ENCODE results near the gene GLB1L2.
"Not testable (repeated sequence)": the region's sequence is repeated elsewhere in the genome, so short reads cannot be mapped to it uniquely, and the experiment has no call there.

GLB1L2 gene

DNA sequence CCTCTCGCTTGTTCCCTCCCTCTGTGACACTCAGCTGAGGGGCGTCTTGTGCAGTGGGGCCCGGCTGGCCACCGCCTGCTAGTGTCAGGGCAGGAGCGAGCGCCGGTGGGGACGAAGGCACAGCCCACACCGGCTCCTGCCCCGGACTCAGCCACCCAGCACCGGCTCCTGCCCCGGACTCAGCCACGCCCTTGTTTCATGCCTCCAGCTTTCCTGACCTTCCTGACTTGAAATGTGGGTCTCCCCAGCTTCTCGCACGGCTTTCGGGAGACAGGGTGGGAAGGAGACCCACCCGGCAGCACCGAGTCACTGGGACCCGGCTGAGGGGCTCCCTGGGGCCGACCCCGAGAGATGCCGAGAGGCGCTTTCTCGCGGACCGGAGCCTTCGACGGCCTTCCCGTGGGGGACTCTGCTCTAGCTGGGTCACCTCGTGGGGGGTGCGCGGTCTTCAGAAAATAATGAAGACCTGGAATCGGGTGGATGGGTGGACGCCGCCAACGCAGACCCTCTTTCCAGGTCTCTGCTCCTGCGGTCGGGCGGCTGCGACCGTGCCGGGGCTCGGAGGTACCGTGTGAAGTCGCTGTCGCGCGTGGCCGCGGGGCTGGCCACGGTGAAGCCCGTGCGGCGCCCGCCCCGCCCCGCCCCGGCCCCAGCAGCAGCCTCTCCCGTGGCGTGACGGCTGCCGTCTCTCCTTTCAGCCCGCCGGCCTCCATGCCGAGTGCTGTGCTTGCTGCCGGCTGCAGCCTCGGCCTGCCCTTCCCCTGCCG, 10.2 kb downstream of the GLB1L2 start:
- Histone ChIP-seq H3K4me1 (ENCODE audit: control insufficient read depth, insufficient read depth, low read length) (no peaks in the 10 kb centered on the region), H3K9me3 (ENCODE audit: control insufficient read depth, insufficient read depth, low read length) (no peaks in the 10 kb centered on the region), H3K4me3 (ENCODE audit: low read depth, low read length) (no peak overlapping the region), H3K27ac (ENCODE audit: low read depth, low read length) (no peak overlapping the region), H3K36me3 (ENCODE audit: control insufficient read depth, insufficient read depth, low read length) (no peaks in the 10 kb centered on the region), H3K27me3 (ENCODE audit: control insufficient read depth, insufficient read depth, low read length) (no peaks in the 10 kb centered on the region), H3K9ac (ENCODE audit: low read depth, low read length) (no peak overlapping the region)

DNA sequence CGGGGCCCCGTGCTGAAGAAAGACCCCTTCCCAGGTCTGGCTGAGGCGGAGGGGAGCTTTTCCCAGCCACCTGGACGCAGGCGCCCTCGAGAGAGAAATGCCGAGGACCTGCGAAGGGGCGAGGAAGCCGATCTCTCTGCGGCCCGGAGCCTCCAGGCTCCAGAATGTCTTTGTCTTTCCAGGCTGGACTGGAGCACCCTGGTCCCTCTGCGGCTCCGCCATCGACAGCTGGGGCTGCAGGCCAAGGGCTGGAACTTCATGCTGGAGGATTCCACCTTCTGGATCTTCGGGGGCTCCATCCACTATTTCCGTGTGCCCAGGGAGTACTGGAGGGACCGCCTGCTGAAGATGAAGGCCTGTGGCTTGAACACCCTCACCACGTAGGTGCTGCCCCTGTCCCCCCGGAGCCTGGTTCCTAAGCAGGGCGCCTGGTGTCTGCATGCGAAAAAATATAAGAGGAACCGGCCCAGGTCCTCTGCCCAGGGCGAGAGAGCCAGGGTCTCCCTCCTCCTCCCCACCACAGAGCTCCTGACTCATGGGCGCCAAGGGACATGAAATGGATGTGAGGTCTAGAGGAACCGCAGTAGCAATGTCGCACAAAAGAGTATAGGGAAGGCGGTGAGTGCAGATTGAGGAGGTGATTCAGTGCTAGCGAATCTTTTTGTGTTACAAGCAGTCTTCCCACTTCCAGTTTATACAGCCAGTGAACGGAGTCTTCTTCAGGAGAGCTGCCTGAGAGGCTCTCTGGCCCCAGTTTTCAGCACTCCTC, 11.0 kb downstream of the GLB1L2 start:
- Histone ChIP-seq H3K36me3 (ENCODE audit: control insufficient read depth, insufficient read depth, low read length) (no peaks in the 10 kb centered on the region), H3K27me3 (ENCODE audit: control insufficient read depth, insufficient read depth, low read length) (no peaks in the 10 kb centered on the region), H3K4me1 (ENCODE audit: control insufficient read depth, insufficient read depth, low read length) (no peaks in the 10 kb centered on the region), H3K4me3 (ENCODE audit: low read depth, low read length) (no peak overlapping the region), H3K27ac (ENCODE audit: low read depth, low read length) (no peak overlapping the region), H3K9me3 (ENCODE audit: control insufficient read depth, insufficient read depth, low read length) (no peaks in the 10 kb centered on the region), H3K9ac (ENCODE audit: low read depth, low read length) (no peak overlapping the region)

DNA sequence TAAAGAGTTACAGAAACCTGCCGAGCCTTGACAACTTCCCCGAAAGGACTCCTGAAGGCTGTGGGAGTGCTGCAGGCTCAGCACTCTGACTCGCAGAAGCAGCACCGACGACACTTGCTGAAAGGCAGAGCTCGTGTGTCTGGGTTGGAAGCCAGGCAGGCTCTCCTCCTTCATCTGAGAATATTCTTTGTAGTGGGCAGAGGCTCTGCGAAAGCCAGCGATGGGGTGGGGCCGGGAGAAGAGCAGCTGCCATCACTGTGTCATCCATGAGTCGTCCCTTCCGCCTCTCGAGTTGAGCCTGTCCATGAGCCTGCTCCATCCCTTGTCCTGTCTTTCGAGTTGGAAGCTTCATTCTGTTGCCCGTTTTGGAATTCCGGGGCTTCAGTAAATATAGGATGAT, 11.9 kb downstream of the GLB1L2 start:
- Histone ChIP-seq H3K4me3 (ENCODE audit: low read depth, low read length) (no peak overlapping the region), H3K27ac (ENCODE audit: low read depth, low read length) (no peak overlapping the region), H3K4me1 (ENCODE audit: control insufficient read depth, insufficient read depth, low read length) (no peaks in the 10 kb centered on the region), H3K9ac (ENCODE audit: low read depth, low read length) (no peak overlapping the region), H3K27me3 (ENCODE audit: control insufficient read depth, insufficient read depth, low read length) (no peaks in the 10 kb centered on the region), H3K36me3 (ENCODE audit: control insufficient read depth, insufficient read depth, low read length) (no peaks in the 10 kb centered on the region), H3K9me3 (ENCODE audit: control insufficient read depth, insufficient read depth, low read length) (no peaks in the 10 kb centered on the region)

DNA sequence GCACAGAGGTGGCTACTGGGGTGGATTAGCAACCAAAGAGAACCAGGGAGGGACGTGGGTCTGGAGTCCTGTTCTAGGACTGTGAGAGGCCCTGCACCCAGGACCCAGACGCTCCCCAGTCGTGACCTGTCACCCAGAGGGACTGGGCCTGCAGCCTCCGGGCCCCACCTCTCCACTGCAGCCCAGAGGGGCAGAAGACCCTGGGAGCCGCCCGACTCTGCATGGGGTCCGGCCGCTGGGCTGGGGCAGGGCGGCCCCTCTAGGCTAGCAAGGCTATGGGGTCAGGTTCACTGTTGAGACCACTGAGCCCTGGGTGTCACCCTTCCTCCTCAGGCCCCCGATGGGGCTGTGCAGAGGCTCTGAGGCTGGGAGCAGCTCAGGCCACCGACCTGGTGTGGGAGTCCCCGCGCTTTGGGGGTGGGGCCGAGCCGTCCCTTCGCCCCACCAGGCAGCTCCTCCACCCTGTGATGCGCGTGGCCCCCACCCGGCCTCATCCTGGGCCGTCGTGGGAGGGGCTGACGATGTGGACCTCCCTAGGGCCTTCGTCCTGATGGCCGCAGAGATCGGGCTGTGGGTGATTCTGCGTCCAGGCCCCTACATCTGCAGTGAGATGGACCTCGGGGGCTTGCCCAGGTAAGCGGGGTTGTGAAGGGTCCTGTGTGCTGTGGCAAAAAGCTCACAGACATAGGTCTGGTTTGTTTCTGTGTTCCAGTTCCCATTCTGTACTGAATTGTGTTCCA, 12.9 kb downstream of the GLB1L2 start:
- not testable (repeated sequence) for H3K27me3 ChIP-seq (ENCODE audit: control insufficient read depth, insufficient read depth, low read length); H3K27ac ChIP-seq (ENCODE audit: low read depth, low read length); H3K4me1 ChIP-seq (ENCODE audit: control insufficient read depth, insufficient read depth, low read length); H3K4me3 ChIP-seq (ENCODE audit: low read depth, low read length); H3K36me3 ChIP-seq (ENCODE audit: control insufficient read depth, insufficient read depth, low read length); H3K9ac ChIP-seq (ENCODE audit: low read depth, low read length); H3K9me3 ChIP-seq (ENCODE audit: control insufficient read depth, insufficient read depth, low read length)

DNA sequence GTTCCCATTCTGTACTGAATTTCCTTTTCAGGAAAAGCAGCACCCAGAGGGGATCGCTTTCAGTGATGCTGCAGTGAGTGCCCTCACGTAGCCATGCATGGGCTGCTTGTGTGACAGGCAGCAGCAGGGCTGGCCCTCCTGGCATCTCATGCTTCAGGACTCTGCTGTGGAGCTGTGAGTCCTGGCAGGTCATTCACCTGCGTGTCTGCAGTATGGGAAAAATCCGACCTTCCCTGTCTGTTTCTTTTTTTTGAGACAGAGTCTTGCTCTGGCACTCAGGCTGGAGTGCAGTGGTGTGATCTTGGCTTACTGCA, 13.4 kb downstream of the GLB1L2 start:
- H3K9ac ChIP-seq (ENCODE audit: low read depth, low read length), result no peak overlapping the region
- H3K27me3 ChIP-seq (ENCODE audit: control insufficient read depth, insufficient read depth, low read length), result no peaks in the 10 kb centered on the region
- no peaks in the 10 kb centered on the region for H3K9me3 ChIP-seq (ENCODE audit: control insufficient read depth, insufficient read depth, low read length)
- no peaks in the 10 kb centered on the region for H3K36me3 ChIP-seq (ENCODE audit: control insufficient read depth, insufficient read depth, low read length)
- no peak overlapping the region for H3K27ac ChIP-seq (ENCODE audit: low read depth, low read length)
- no peak overlapping the region for H3K4me3 ChIP-seq (ENCODE audit: low read depth, low read length)
- no peaks in the 10 kb centered on the region; the same call in 1 of the 2 replicates for H3K4me1 ChIP-seq (ENCODE audit: control insufficient read depth, insufficient read depth, low read length)

DNA sequence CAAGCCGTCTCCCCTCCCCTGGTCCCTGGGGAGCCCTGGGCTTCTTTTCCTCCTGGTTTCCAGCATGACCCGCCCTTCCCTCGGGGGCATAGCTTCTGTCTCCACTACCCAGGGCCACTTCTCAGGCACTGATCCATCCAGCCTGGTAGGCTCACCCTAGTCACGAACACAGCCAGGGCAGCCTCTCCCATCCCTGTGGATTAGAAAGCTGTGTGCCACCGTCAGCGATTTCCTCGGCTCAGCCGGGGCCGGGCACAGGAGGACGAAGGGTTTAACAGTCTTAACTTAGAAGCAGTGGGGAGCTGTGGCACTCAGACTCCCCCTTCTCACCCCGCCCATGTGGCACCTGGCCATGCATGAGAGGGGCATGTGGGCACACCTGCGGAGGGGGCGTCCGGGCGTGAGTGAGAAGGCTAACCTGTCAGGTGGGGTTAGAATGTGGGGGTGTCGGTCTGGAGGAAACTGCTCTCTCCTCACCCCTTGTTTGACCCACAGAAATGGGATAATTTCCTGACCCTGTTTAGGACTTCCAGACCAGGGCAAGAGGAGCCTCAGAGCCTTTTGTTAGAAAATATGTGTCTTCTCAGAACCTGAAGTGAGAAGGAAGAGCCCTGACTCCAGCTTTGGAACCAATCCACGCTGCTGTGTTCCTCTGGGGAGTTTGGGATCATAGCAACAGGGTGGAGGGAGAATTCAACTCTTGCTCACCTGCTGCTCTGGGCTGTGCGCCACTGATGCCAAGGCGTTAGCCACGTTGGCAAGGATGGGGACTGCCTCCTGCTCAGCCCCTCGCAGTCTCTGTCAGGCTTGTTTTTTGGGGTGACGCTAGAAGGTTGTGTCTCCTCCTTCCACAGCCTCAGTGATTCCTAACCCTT, 14.6 kb downstream of the GLB1L2 start:
- H3K27ac ChIP-seq (ENCODE audit: low read depth, low read length), result no peak overlapping the region
- H3K4me1 ChIP-seq (ENCODE audit: control insufficient read depth, insufficient read depth, low read length), result no peaks in the 10 kb centered on the region; the same call in 1 of the 2 replicates
- no peak overlapping the region for H3K9ac ChIP-seq (ENCODE audit: low read depth, low read length)
- H3K36me3 ChIP-seq (ENCODE audit: control insufficient read depth, insufficient read depth, low read length), result no peaks in the 10 kb centered on the region
- H3K4me3 ChIP-seq (ENCODE audit: low read depth, low read length), result no peak overlapping the region
- H3K9me3 ChIP-seq (ENCODE audit: control insufficient read depth, insufficient read depth, low read length), result no peaks in the 10 kb centered on the region
- H3K27me3 ChIP-seq (ENCODE audit: control insufficient read depth, insufficient read depth, low read length), result no peaks in the 10 kb centered on the region

DNA sequence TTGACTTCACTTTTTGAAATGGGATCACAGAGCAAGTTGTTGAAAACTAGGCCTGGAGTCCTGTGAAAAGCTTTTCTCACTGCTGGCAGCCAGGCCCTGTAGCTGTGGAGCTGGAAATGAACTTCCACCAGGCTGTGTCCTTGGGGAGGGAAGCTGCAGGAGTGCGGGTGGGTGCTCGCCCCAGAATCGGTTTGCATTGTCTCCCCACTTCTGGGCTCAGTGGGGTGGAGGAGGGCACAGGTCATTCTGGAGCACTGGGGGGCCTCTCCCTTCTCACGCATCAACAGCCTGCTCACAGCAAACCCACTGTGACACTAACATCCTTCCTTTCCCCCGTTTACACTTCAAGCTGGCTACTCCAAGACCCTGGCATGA, 15.2 kb downstream of the GLB1L2 start:
- Histone ChIP-seq H3K27me3 (ENCODE audit: control insufficient read depth, insufficient read depth, low read length) (no peaks in the 10 kb centered on the region), H3K9me3 (ENCODE audit: control insufficient read depth, insufficient read depth, low read length) (no peaks in the 10 kb centered on the region), H3K36me3 (ENCODE audit: control insufficient read depth, insufficient read depth, low read length) (no peaks in the 10 kb centered on the region), H3K9ac (ENCODE audit: low read depth, low read length) (no peak overlapping the region), H3K4me1 (ENCODE audit: control insufficient read depth, insufficient read depth, low read length) (no peaks in the 10 kb centered on the region; the same call in 1 of the 2 replicates), H3K27ac (ENCODE audit: low read depth, low read length) (no peak overlapping the region), H3K4me3 (ENCODE audit: low read depth, low read length) (no peak overlapping the region)

DNA sequence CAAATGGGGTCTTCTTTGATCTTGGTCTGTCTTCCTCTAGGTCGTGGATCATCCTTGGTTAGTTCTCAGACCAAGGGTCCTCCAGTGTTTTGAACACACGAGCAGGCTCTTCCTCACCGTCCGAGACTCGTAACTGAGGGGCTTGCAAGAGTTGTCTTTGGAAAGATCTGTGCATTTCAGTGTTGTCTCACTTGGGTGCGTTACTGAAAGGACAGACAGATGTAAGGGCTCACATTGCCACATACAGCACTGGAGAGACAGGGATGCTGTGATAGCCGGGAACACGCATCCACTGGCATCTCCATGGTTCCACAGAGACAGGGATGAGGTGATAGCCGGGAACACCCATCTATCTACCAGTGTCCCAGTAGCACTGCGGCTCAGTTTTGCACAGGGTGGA, 15.7 kb downstream of the GLB1L2 start:
- Histone ChIP-seq H3K4me3 (ENCODE audit: low read depth, low read length) (no peak overlapping the region), H3K9me3 (ENCODE audit: control insufficient read depth, insufficient read depth, low read length) (no peaks in the 10 kb centered on the region), H3K4me1 (ENCODE audit: control insufficient read depth, insufficient read depth, low read length) (no peaks in the 10 kb centered on the region; the same call in 1 of the 2 replicates), H3K27me3 (ENCODE audit: control insufficient read depth, insufficient read depth, low read length) (no peaks in the 10 kb centered on the region), H3K9ac (ENCODE audit: low read depth, low read length) (no peak overlapping the region), H3K27ac (ENCODE audit: low read depth, low read length) (no peak overlapping the region), H3K36me3 (ENCODE audit: control insufficient read depth, insufficient read depth, low read length) (no peaks in the 10 kb centered on the region)

DNA sequence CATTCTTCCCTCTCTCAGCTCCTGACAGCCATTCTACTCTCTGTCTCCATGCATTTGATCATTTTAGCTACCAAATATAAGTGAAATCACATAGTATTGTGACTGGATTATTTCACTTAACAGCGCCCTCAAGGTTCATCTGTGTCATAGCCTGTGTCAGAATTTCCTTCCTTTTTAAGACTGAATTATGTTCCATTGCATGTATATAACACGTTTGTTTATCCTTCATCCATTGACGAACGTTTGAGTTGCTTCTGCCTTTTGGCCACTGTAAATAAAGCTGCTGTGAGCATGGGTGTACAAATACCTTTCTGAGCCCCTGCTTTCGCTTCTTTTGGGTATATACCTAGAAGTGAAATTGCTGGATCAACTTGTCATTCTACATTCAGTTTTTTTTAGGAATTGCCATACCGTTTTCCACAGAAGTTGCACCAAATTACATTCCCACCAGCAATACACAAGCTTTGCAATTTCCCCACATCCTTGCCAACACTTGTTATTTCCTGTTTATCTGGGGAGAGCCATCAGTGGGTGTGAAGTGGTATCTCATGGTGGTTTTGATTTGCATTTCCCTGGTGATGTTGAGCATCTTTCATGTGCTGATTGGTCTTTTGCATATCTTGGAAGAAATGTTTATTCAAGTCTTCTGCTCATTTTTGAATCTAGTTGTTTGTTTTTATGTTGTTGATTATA, 17.5 kb downstream of the GLB1L2 start:
- Histone ChIP-seq H3K36me3 (ENCODE audit: control insufficient read depth, insufficient read depth, low read length) (no peaks in the 10 kb centered on the region), H3K4me3 (ENCODE audit: low read depth, low read length) (no peak overlapping the region), H3K27me3 (ENCODE audit: control insufficient read depth, insufficient read depth, low read length) (no peaks in the 10 kb centered on the region), H3K9ac (ENCODE audit: low read depth, low read length) (no peak overlapping the region), H3K27ac (ENCODE audit: low read depth, low read length) (no peak overlapping the region), H3K4me1 (ENCODE audit: control insufficient read depth, insufficient read depth, low read length) (no peaks in the 10 kb centered on the region; the same call in 1 of the 2 replicates), H3K9me3 (ENCODE audit: control insufficient read depth, insufficient read depth, low read length) (no peaks in the 10 kb centered on the region)

DNA sequence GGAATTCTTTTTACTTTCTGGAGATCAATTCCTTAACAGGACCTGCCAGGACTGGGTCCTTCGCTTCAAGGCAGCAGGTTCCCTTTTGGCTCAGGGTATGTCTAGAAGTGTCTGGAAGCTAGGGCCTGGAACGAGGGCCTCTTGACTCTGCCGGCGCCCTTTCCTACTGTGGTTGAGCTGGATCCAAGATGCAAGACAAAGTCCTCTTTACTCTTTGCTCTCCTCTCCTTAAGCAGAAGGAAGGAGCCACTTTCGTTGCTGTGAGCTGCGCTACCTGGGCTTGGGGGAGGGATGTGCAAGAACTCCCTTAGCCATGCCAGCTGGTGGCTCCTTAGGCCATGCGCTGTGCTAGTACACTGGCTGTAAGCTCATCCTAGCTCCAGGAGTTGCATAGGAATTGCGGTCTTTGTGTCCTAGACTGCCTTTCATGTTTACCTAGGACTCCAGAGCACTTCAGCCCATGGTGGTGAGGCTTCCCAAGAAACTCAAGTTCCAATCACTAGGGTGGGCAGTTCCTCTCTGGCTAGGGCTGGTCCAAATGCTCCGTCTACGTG, 18.1 kb downstream of the GLB1L2 start:
- H3K36me3 ChIP-seq (ENCODE audit: control insufficient read depth, insufficient read depth, low read length), result no peaks in the 10 kb centered on the region
- H3K27me3 ChIP-seq (ENCODE audit: control insufficient read depth, insufficient read depth, low read length), result no peaks in the 10 kb centered on the region
- H3K9me3 ChIP-seq (ENCODE audit: control insufficient read depth, insufficient read depth, low read length), result no peaks in the 10 kb centered on the region
- H3K4me1 ChIP-seq (ENCODE audit: control insufficient read depth, insufficient read depth, low read length), result no peaks in the 10 kb centered on the region; the same call in 1 of the 2 replicates
- no peak overlapping the region for H3K9ac ChIP-seq (ENCODE audit: low read depth, low read length)
- no peak overlapping the region for H3K4me3 ChIP-seq (ENCODE audit: low read depth, low read length)
- peak overlapping the region; percentile 31 for H3K27ac ChIP-seq (ENCODE audit: low read depth, low read length)

Data from HUES48 (cell line).